ENCODE measurements around the gene TMEM53.

- TF ChIP-seq EZH2 (IDR thresholded peaks at IDR 0.05; ENCODE audit: borderline replicate concordance): no peak
- no peak for TF ChIP-seq CTCF (IDR thresholded peaks at IDR 0.05; ENCODE audit: poor library complexity)
- TF ChIP-seq EZH2phosphoT487 (IDR thresholded peaks at IDR 0.05; ENCODE audit: low read depth, severe bottlenecking, unreplicated experiment): no peak
Observed at GRCh38 chr1:44721485-44722361, 47.4 kb upstream of the TMEM53 start.

All from hepatocyte (in vitro differentiated cells).